HepG2 (cell line): ENCODE measurements around the gene FBXL7. TPM values are rescaled to one million over a fixed set of nuclear protein-coding genes. Genes with fewer than 3 reads are reported as not detected.

Source experiments
- ATAC-seq: fragments of 200-7000 bp; cut with Tn5 transposase; 3 replicates; pipeline ENCODE4 v1.9.1; 2020; ENCODE audit warnings: mild to moderate bottlenecking, moderate library complexity
- BruUV-seq: library from RNA; stranded (reverse); fragments of 400-500 nt; replicated peaks from 2 replicates; lab custom pipeline; 2021; lab: Mats Ljungman, UMichigan
- CTCF ChIA-PET: fragments of 300-600 bp; formaldehyde crosslinking; extraction: SDS; loops from one replicate; lab custom pipeline; 2021; ENCODE audit warnings: low total read pairs, inconsistent platforms, low intra/inter-chr PET ratio; lab: Yijun Ruan, JAX
- POLR2A ChIA-PET: fragments of 350-600 bp; sonication (Branson Sonifier 250); formaldehyde crosslinking; loops from one replicate; lab custom pipeline; 2020; ENCODE audit warnings: antibody characterized with exemption, inconsistent platforms; lab: Yijun Ruan, JAX
- DNase-seq: peaks from one replicate; pipeline ENCODE4 v3.0.0-alpha.2; 2015; ENCODE audit warnings: low spot score
- FAIRE-seq: peaks from 3 replicates; lab custom pipeline; 2011; peaks lifted over from hg19 to GRCh38; lab: Jason Lieb, UNC
- H2AFZ ChIP-seq: one replicate; pipeline ENCODE4 v1.6.1; 2011; ENCODE audit warnings: low read length, inconsistent platforms
- H3K27ac ChIP-seq: fragments of 300-600 bp; 3 replicates; pipeline ENCODE4 v1.8.0; 2011; ENCODE audit warnings: mixed run types, mild to moderate bottlenecking, mixed read lengths, low read length, inconsistent platforms; ENCODE audit not compliant: insufficient read depth; ENCODE audit errors: extremely low read length
- H3K27me3 ChIP-seq, 2 experiments: fragments of 200-600 bp in 1 of 2; 2 replicates in 1 of 2; 3 replicates in 1 of 2; pipeline versions ENCODE4 v1.6.0 to v1.8.0; 2011; ENCODE audit warnings: low read length in 2 of 2, mild to moderate bottlenecking in 2 of 2, moderate library complexity in 2 of 2, inconsistent platforms in 1 of 2; ENCODE audit not compliant: insufficient read depth in 2 of 2, control insufficient read depth in 1 of 2
- H3K36me3 ChIP-seq, 2 experiments: fragments of 200-600 bp in 1 of 2; replicated peaks in 1 of 2; 2 replicates in 1 of 2; 3 replicates in 1 of 2; pipeline versions ENCODE4 v1.5.1 to v1.8.0; 2011; ENCODE audit warnings: low read length in 2 of 2, inconsistent platforms in 1 of 2; ENCODE audit not compliant: insufficient read depth in 2 of 2, control insufficient read depth in 1 of 2
- H3K4me1 ChIP-seq: 2 replicates; pipeline ENCODE4 v1.5.1; 2012; ENCODE audit warnings: low read length, inconsistent platforms; ENCODE audit not compliant: insufficient read depth
- H3K4me2 ChIP-seq: 2 replicates; pipeline ENCODE4 v1.6.0; 2011; ENCODE audit warnings: low read depth, low read length, inconsistent platforms
- H3K4me3 ChIP-seq, 3 experiments: fragments of 200-600 bp in 1 of 3; sonication (generic), shearing (Covaris generic) in 1 of 3; replicated peaks in 1 of 3; 2 replicates each; pipeline ENCODE4 v1.5.1; 2011 to 2016; ENCODE audit warnings: low read length in 3 of 3, inconsistent platforms in 2 of 3, low read depth in 2 of 3, mild to moderate bottlenecking in 2 of 3, control low read depth in 1 of 3, mixed read lengths in 1 of 3; ENCODE audit not compliant: insufficient read depth in 1 of 3
- H3K79me2 ChIP-seq: one replicate; pipeline ENCODE4 v1.6.1; 2011; ENCODE audit warnings: low read length, inconsistent platforms; ENCODE audit not compliant: insufficient read depth
- H3K9ac ChIP-seq: 2 replicates; pipeline ENCODE4 v1.6.0; 2011; ENCODE audit warnings: mild to moderate bottlenecking, low read depth, low read length, inconsistent platforms; ENCODE audit not compliant: insufficient read depth
- H3K9me3 ChIP-seq: 2 replicates; pipeline ENCODE4 v1.5.1; 2012; ENCODE audit warnings: mild to moderate bottlenecking, low read length
- H4K20me1 ChIP-seq: 2 replicates; pipeline ENCODE4 v1.6.0; 2011; ENCODE audit warnings: inconsistent platforms, mild to moderate bottlenecking, low read length, moderate library complexity; ENCODE audit not compliant: insufficient read depth
- ATF7-NPFF ChIP-seq: sonication (generic); formaldehyde crosslinking; IDR thresholded peaks from 2 replicates; pipeline ENCODE4 v1.8.1; 2023; ENCODE audit warnings: mild to moderate bottlenecking, low read depth, missing genetic modification reagents, moderate library complexity
- BRCA1 ChIP-seq: sonication (generic); formaldehyde crosslinking; IDR thresholded peaks from 2 replicates; pipeline ENCODE4 v1.4.0; 2020; ENCODE audit warnings: missing genetic modification reagents
- E2F5 ChIP-seq: sonication (generic); formaldehyde crosslinking; conservative IDR thresholded peaks from 2 replicates; pipeline ENCODE4 v1.4.0; 2020; ENCODE audit warnings: missing genetic modification reagents
- GMEB1 ChIP-seq: sonication (generic); formaldehyde crosslinking; IDR thresholded peaks from 2 replicates; pipeline ENCODE4 v1.5.1; 2020; ENCODE audit warnings: missing genetic modification reagents, mild to moderate bottlenecking, borderline replicate concordance
- HOXA7 ChIP-seq: sonication (generic); formaldehyde crosslinking; IDR thresholded peaks from 2 replicates; pipeline ENCODE4 v1.8.1; 2022; ENCODE audit warnings: mild to moderate bottlenecking, missing genetic modification reagents, moderate library complexity
- JDP2 ChIP-seq: sonication (generic); formaldehyde crosslinking; IDR thresholded peaks from 2 replicates; pipeline ENCODE4 v1.8.1; 2022; ENCODE audit warnings: missing genetic modification reagents, borderline replicate concordance
- KAT7 ChIP-seq: IDR thresholded peaks from 2 replicates; pipeline ENCODE4 v1.6.1; 2018; ENCODE audit warnings: borderline replicate concordance, missing compliant biosample characterization
- NCOA5 ChIP-seq: sonication (generic); formaldehyde crosslinking; IDR thresholded peaks from 2 replicates; pipeline ENCODE4 v1.4.0; 2020; ENCODE audit warnings: missing genetic modification reagents
- NFYC ChIP-seq: IDR thresholded peaks from 2 replicates; pipeline ENCODE4 v1.6.1; 2016; ENCODE audit warnings: missing genetic modification reagents, missing compliant biosample characterization
- TAF1 ChIP-seq: sonication (generic); formaldehyde crosslinking; IDR thresholded peaks from 2 replicates; pipeline ENCODE4 v1.4.0; 2020; ENCODE audit warnings: missing genetic modification reagents
- THAP8 ChIP-seq: sonication (generic); formaldehyde crosslinking; IDR thresholded peaks from 2 replicates; pipeline ENCODE4 v1.5.1; 2020; ENCODE audit warnings: missing genetic modification reagents, mild to moderate bottlenecking, borderline replicate concordance
- ZFP41 ChIP-seq: sonication (generic); formaldehyde crosslinking; IDR thresholded peaks from 2 replicates; pipeline ENCODE4 v1.4.0; 2020; ENCODE audit warnings: mild to moderate bottlenecking, missing genetic modification reagents, borderline replicate concordance
- ZNF335 ChIP-seq: sonication (generic); formaldehyde crosslinking; IDR thresholded peaks from 2 replicates; pipeline ENCODE4 v1.4.0; 2020; ENCODE audit warnings: missing genetic modification reagents
- ZNF33B ChIP-seq: sonication (generic); formaldehyde crosslinking; IDR thresholded peaks from 2 replicates; pipeline ENCODE4 v1.5.1; 2020; ENCODE audit warnings: mild to moderate bottlenecking, missing genetic modification reagents
- ZNF619 ChIP-seq: sonication (generic); formaldehyde crosslinking; IDR thresholded peaks from 2 replicates; pipeline ENCODE4 v1.4.0; 2020; ENCODE audit warnings: mild to moderate bottlenecking, missing genetic modification reagents
- ZNF724P ChIP-seq: sonication (generic); formaldehyde crosslinking; IDR thresholded peaks from 2 replicates; pipeline ENCODE4 v1.8.0; 2022; ENCODE audit warnings: missing genetic modification reagents, borderline replicate concordance
- WGBS: methylation state at CpG from one replicate; pipeline ENCODE4 v1.1.6; 2017; ENCODE audit warnings: low lambda C conversion rate; 5-methylcytosine and 5-hydroxymethylcytosine counted together
- in situ Hi-C: cut with HindIII; loops from 2 replicates; pipeline ENCODE4 v1.10.0; 2017; ENCODE audit warnings: low pct_unique_long_range_greater_than_20kb; ENCODE audit not compliant: extremely low pct_ligation_motif_present
- intact Hi-C: fragments of 100-400 bp; cut with micrococcal nuclease; formaldehyde crosslinking; loops from one replicate; pipeline ENCODE4 v1.10.0; 2022; ENCODE audit not compliant: unreplicated experiment
- polyA plus RNA-seq, 8 experiments: library from polyadenylated mRNA; depleted of rRNA in 3 of 8; stranded (reverse) in 7 of 8; unstranded in 1 of 8; fragments of >200 nt; fragmentation: Illumina TruSeq in 4 of 8; extraction: Trizol in 4 of 8; gene quantifications; 2 replicates each; pipeline versions ENCODE4 v1.2.1 to v1.2.3, GENCODE V29; 2011 to 2016; ENCODE audit warnings: low read depth in 4 of 8, missing spikeins in 1 of 8, mixed read lengths in 1 of 8; ENCODE audit not compliant: insufficient read depth in 1 of 8
- total RNA-seq, 5 experiments: library from RNA; depleted of rRNA; stranded (reverse); fragments of >200 nt; fragmentation: Illumina TruSeq; extraction: Trizol; gene quantifications; 2 replicates each; pipeline ENCODE4 v1.2.3, GENCODE V29; 2016; ENCODE audit warnings: low read depth in 1 of 5

The FBXL7 gene
- total and polyA plus RNA-seq, 2 of the 13 experiments (the other 11 are each of a cell fraction or from before 2014, with no cell fraction given) = 0.07 TPM; not detected in 1

GRCh38 chr5:15646371-15646770 is 146.4 kb downstream of the FBXL7 start:
- H3K79me2 ChIP-seq = no peaks in the 10 kb centered on the region
- H3K27me3 ChIP-seq = no peaks in the 10 kb centered on the region
- ATAC-seq (no peak), DNase-seq (no peak), FAIRE-seq (no peak)
- no peak overlapping the region for H3K4me2 ChIP-seq
- H3K4me1 ChIP-seq = no peaks in the 10 kb centered on the region
- in situ Hi-C loops (no loop called here), intact Hi-C loops (no loop called here)
- H4K20me1 ChIP-seq = no peaks in the 10 kb centered on the region
- H3K27ac ChIP-seq = no peak overlapping the region
- no peak for TF ChIP-seq ZNF724P
- no peak for TF ChIP-seq E2F5 (CRISPR knock-in tag)
- no peak for TF ChIP-seq NCOA5 (CRISPR knock-in tag)
- no peak for TF ChIP-seq ZNF335
- TF ChIP-seq THAP8 (CRISPR knock-in tag) = no peak
- no peak for TF ChIP-seq ATF7-NPFF (CRISPR knock-in tag)
- TF ChIP-seq ZNF619 = no peak
- no peak for TF ChIP-seq NFYC (CRISPR knock-in tag)
- no peak for TF ChIP-seq BRCA1 (CRISPR knock-in tag)
- TF ChIP-seq ZFP41 = no peak
- TF ChIP-seq HOXA7 = no peak
- TF ChIP-seq JDP2 (CRISPR knock-in tag) = no peak
- no peak for TF ChIP-seq GMEB1
- TF ChIP-seq ZNF33B (CRISPR knock-in tag) = no peak
- TF ChIP-seq TAF1 (CRISPR knock-in tag) = no peak
- TF ChIP-seq KAT7 (CRISPR knock-in tag) = no peak
- 4% methylated on average over 4 of the region's 4 CpGs for WGBS
- BruUV-seq = no TSS peak
- no peak overlapping the region for H3K4me3 ChIP-seq
- no peak overlapping the region for H3K9ac ChIP-seq
- ChIA-PET POLR2A (no interaction called here), CTCF (no interaction called here)
- H2AFZ ChIP-seq = no peak overlapping the region
- no peaks in the 10 kb centered on the region for H3K36me3 ChIP-seq
- H3K9me3 ChIP-seq = no peaks in the 10 kb centered on the region
